Omental fat pad (tissue), 4 donors: ENCODE data around the gene SRD5A1. TPM values are rescaled to one million over a fixed set of nuclear protein-coding genes. Genes with fewer than 3 reads are reported as not detected.

Experiments
- ATAC-seq: fragments of 150-250 bp; one replicate; pipeline ENCODE4 v1.9.1; 2016; ENCODE audit warnings: mild to moderate bottlenecking, moderate library complexity; ENCODE audit not compliant: low FRiP score
- DNase-seq: peaks from one replicate; pipeline ENCODE4 v3.0.0-alpha.2; 2019; ENCODE audit warnings: low spot score
- CTCF ChIP-seq, 3 donors: fragments of 450-650 bp; IDR thresholded peaks; one replicate each; pipeline ENCODE4 v1.5.1; 2016 to 2017; ENCODE audit warnings: antibody characterized with exemption in 3 of 3, mild to moderate bottlenecking in 3 of 3, moderate library complexity in 2 of 3
- total RNA-seq, 4 donors: library from RNA; depleted of rRNA; stranded (reverse); fragments of >200 nt; gene quantifications; one replicate each; pipeline ENCODE4 v1.1.0, GENCODE V29; 2016

SRD5A1 gene, protein sequence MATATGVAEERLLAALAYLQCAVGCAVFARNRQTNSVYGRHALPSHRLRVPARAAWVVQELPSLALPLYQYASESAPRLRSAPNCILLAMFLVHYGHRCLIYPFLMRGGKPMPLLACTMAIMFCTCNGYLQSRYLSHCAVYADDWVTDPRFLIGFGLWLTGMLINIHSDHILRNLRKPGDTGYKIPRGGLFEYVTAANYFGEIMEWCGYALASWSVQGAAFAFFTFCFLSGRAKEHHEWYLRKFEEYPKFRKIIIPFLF
- 1 to 10 TPM; 2.3 to 6.7 (median 6.0) TPM for total RNA-seq

- ATAC-seq (peak; percentile 99), DNase-seq (peak; percentile 62)
- no peak for TF ChIP-seq CTCF (IDR thresholded peaks at IDR 0.05)
Observed at GRCh38 chr5:6632888-6633468, at the start of gene SRD5A1, which contains the start of gene NSUN2. TSS of gene SRD5A1 (plus strand) at chr5:6633440. CDS start at chr5:6633577, 137 bp downstream. TSS of gene NSUN2 (minus strand) at chr5:6633044. CDS start at chr5:6632979, 65 bp downstream.

- DNase-seq (no peak), ATAC-seq (no peak)
Observed at GRCh38 chr5:6584101-6584645, 49.1 kb upstream of the SRD5A1 start.

GRCh38 chr5:6584727-6585126 is 48.5 kb upstream of the SRD5A1 start:
- ATAC-seq (no peak), DNase-seq (no peak)
- TF ChIP-seq CTCF (IDR thresholded peaks at IDR 0.05), result no peak

More at GRCh38 chr5:6584101-6584645, 49.1 kb upstream of the SRD5A1 start:
- TF ChIP-seq CTCF (IDR thresholded peaks at IDR 0.05), result no peak

DNA sequence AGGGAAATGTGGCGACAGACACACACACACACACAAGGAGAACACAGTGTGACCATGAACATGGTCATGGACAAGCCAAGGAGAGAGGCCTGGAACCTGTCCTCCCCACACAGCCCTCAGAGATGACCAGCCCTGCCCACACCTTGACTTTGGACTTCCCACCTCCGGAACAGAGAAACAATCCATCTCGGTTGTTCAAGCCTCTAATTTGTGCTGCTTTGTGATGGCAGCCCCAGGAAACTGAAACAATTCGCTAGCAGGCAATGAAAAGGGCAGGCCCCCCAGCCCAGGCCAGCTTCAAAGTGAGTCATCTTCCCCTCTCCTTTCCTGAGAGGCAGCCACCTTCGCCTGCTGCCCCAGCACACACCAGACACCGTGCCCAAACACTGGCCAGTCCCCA is 48.1 kb upstream of the SRD5A1 start:
- TF ChIP-seq CTCF (IDR thresholded peaks at IDR 0.05), result no peak
- ATAC-seq (no peak), DNase-seq (no peak)

- DNase-seq (no peak), ATAC-seq (no peak)
- no peak for TF ChIP-seq CTCF (IDR thresholded peaks at IDR 0.05)
Observed at GRCh38 chr5:6585939-6586646, 47.1 kb upstream of the SRD5A1 start.

GRCh38 chr5:6586647-6587042 is 46.6 kb upstream of the SRD5A1 start:
- no peak for TF ChIP-seq CTCF (IDR thresholded peaks at IDR 0.05)
- DNase-seq (no peak), ATAC-seq (no peak)
